Peyer's patch (tissue), 4 donors: ENCODE data around the gene N4BP3.

ENCODE experiments used
- CTCF ChIP-seq, 6 experiments: fragments of 450-650 bp in 4 of 6; fragments of 200-600 bp in 2 of 6; sonication (generic) in 1 of 6; IDR thresholded peaks; one replicate each; pipeline ENCODE4 v1.5.1; 2017 to 2019; ENCODE audit warnings: antibody characterized with exemption in 6 of 6, mild to moderate bottlenecking in 3 of 6, moderate library complexity in 1 of 6
- POLR2A ChIP-seq, 2 donors: fragments of 450-650 bp; IDR thresholded peaks; one replicate each; pipeline ENCODE4 v1.5.1; 2017; ENCODE audit warnings: antibody characterized with exemption in 2 of 2, mild to moderate bottlenecking in 2 of 2, moderate library complexity in 2 of 2

- no peak for TF ChIP-seq CTCF (IDR thresholded peaks at IDR 0.05)
- TF ChIP-seq POLR2A (IDR thresholded peaks at IDR 0.05), result no peak
Observed at GRCh38 chr5:178126556-178126955, 13.2 kb downstream of the N4BP3 start.
